ENCODE data around the gene PAQR9. TPM values are rescaled to one million over a fixed set of nuclear protein-coding genes. Genes with fewer than 3 reads are reported as not detected.
A peak's percentile ranks its signal among the peaks of the same experiment; 100 is the strongest.

The PAQR9 gene
- total and polyA plus RNA-seq, 2 of the 13 experiments (the other 11 are each of a cell fraction or from before 2014, with no cell fraction given): 3.7 to 10.3 TPM

- CTCF ChIA-PET (ENCODE audit: low intra/inter-chr PET ratio, low total read pairs): no interaction called here
- Histone ChIP-seq H3K4me3 (replicated peaks in 1 of 3; ENCODE audit: insufficient read depth in 1 of 3, low read depth in 2 of 3, low read length in 3 of 3) (no peak overlapping the region), H3K36me3 (replicated peaks in 1 of 2; ENCODE audit: control insufficient read depth in 1 of 2, insufficient read depth in 2 of 2, low read length in 2 of 2) (no peaks in the 10 kb centered on the region), H2AFZ (ENCODE audit: low read length) (no peak overlapping the region), H4K20me1 (ENCODE audit: insufficient read depth, low read length) (no peaks in the 10 kb centered on the region), H3K27ac (ENCODE audit: extremely low read length, insufficient read depth, low read length) (no peak overlapping the region), H3K9ac (ENCODE audit: insufficient read depth, low read depth, low read length) (no peak overlapping the region), H3K27me3 (ENCODE audit: control insufficient read depth in 1 of 2, insufficient read depth in 2 of 2, low read length in 2 of 2) (peaks cover 0 to 25% of the 10 kb centered on the region in 2 experiments; a peak in 2 of 5 replicates), H3K9me3 (ENCODE audit: low read length) (no peaks in the 10 kb centered on the region), H3K79me2 (ENCODE audit: insufficient read depth, low read length) (no peaks in the 10 kb centered on the region), H3K4me1 (ENCODE audit: insufficient read depth, low read length) (no peaks in the 10 kb centered on the region), H3K4me2 (ENCODE audit: low read depth, low read length) (no peak overlapping the region)
- no TSS peak for BruUV-seq (replicated peaks)
- 20% methylated on average over 1 of the region's 1 CpG for WGBS (ENCODE audit: low lambda C conversion rate)
- intact Hi-C loops (cut with micrococcal nuclease; ENCODE audit: unreplicated experiment): no loop called here
- peak; percentile 79 for TF ChIP-seq ZNF629 (CRISPR knock-in tag; conservative IDR thresholded peaks at IDR 0.05)
- TF ChIP-seq KDM4B (CRISPR knock-in tag; IDR thresholded peaks at IDR 0.05): no peak
- peak; percentile 37; the same call in 1 of the 2 replicates for TF ChIP-seq ZMYM3 (CRISPR knock-in tag; IDR thresholded peaks at IDR 0.05)
- in situ Hi-C loops (cut with HindIII; ENCODE audit: extremely low pct_ligation_motif_present, low pct_unique_long_range_greater_than_20kb): no loop called here
- POLR2A ChIA-PET: no interaction called here
- FAIRE-seq (no peak), DNase-seq (ENCODE audit: low spot score) (no peak), ATAC-seq (no peak)
Observed at GRCh38 chr3:142913432-142913831, 50.0 kb downstream of the PAQR9 start.

- Histone ChIP-seq H3K27ac (ENCODE audit: extremely low read length, insufficient read depth, low read length) (no peak overlapping the region), H3K4me1 (ENCODE audit: insufficient read depth, low read length) (no peaks in the 10 kb centered on the region), H3K9me3 (ENCODE audit: low read length) (no peaks in the 10 kb centered on the region), H3K4me2 (ENCODE audit: low read depth, low read length) (no peak overlapping the region), H3K36me3 (replicated peaks in 1 of 2; ENCODE audit: control insufficient read depth in 1 of 2, insufficient read depth in 2 of 2, low read length in 2 of 2) (no peaks in the 10 kb centered on the region), H4K20me1 (ENCODE audit: insufficient read depth, low read length) (no peaks in the 10 kb centered on the region), H3K79me2 (ENCODE audit: insufficient read depth, low read length) (no peaks in the 10 kb centered on the region), H2AFZ (ENCODE audit: low read length) (no peak overlapping the region), H3K4me3 (replicated peaks in 1 of 3; ENCODE audit: insufficient read depth in 1 of 3, low read depth in 2 of 3, low read length in 3 of 3) (no peak overlapping the region), H3K9ac (ENCODE audit: insufficient read depth, low read depth, low read length) (no peak overlapping the region), H3K27me3 (ENCODE audit: control insufficient read depth in 1 of 2, insufficient read depth in 2 of 2, low read length in 2 of 2) (peaks cover 0 to 25% of the 10 kb centered on the region in 2 experiments; a peak in 2 of 5 replicates)
- BruUV-seq (replicated peaks): no TSS peak
- DNase-seq (ENCODE audit: low spot score) (no peak), FAIRE-seq (no peak), ATAC-seq (no peak)
- intact Hi-C loops (cut with micrococcal nuclease; ENCODE audit: unreplicated experiment) (no loop called here), in situ Hi-C loops (cut with HindIII; ENCODE audit: extremely low pct_ligation_motif_present, low pct_unique_long_range_greater_than_20kb) (no loop called here)
- ChIA-PET CTCF (ENCODE audit: low intra/inter-chr PET ratio, low total read pairs) (no interaction called here), POLR2A (no interaction called here)
- 59% methylated on average over 6 of the region's 6 CpGs for WGBS (ENCODE audit: low lambda C conversion rate)
- no peak for TF ChIP-seq KMT2B (CRISPR knock-in tag; IDR thresholded peaks at IDR 0.05)
- TF ChIP-seq GFI1 (CRISPR knock-in tag; IDR thresholded peaks at IDR 0.05; ENCODE audit: borderline replicate concordance): no peak
- TF ChIP-seq ZNF292 (CRISPR knock-in tag; IDR thresholded peaks at IDR 0.05; ENCODE audit: borderline replicate concordance, low read depth): no peak
- TF ChIP-seq SKI (IDR thresholded peaks at IDR 0.05; ENCODE audit: partially characterized antibody): no peak
- no peak for TF ChIP-seq ZNF224 (CRISPR knock-in tag; IDR thresholded peaks at IDR 0.05)
- no peak for TF ChIP-seq ZNF143 (CRISPR knock-in tag; IDR thresholded peaks at IDR 0.05)
- TF ChIP-seq ZNF501 (CRISPR knock-in tag; IDR thresholded peaks at IDR 0.05): no peak
- no peak for TF ChIP-seq TFE3 (CRISPR knock-in tag; IDR thresholded peaks at IDR 0.05)
- TF ChIP-seq ZNF710 (CRISPR knock-in tag; IDR thresholded peaks at IDR 0.05; ENCODE audit: borderline replicate concordance): no peak
- no peak for TF ChIP-seq TERF1 (CRISPR knock-in tag; IDR thresholded peaks at IDR 0.05)
- no peak for TF ChIP-seq BORCS8-MEF2B (CRISPR knock-in tag; IDR thresholded peaks at IDR 0.05)
Observed at GRCh38 chr3:142912402-142913172, 50.9 kb downstream of the PAQR9 start.
